GM23338 (cell line): ENCODE results near the gene GUCY1A1. TPM values are rescaled to one million over a fixed set of nuclear protein-coding genes. Genes with fewer than 3 reads are reported as not detected.

Source experiments
- ATAC-seq: fragments of 200-7000 bp; cut with Tn5 transposase; 3 replicates; pipeline ENCODE4 v1.9.1; 2020
- DNase-seq: peaks from one replicate; pipeline ENCODE4 v3.0.0-alpha.2; 2015; ENCODE audit warnings: low spot score
- H2AFZ ChIP-seq: fragments of 200-600 bp; sonication (generic); 2 replicates; pipeline ENCODE4 v1.8.0; 2016; ENCODE audit warnings: antibody characterized with exemption, mild to moderate bottlenecking, moderate library complexity
- H3F3A ChIP-seq: fragments of 200-600 bp; sonication (generic); replicated peaks from 2 replicates; pipeline ENCODE4 v1.8.0; 2017; ENCODE audit warnings: antibody characterized with exemption, mixed run types, low read depth
- H3K27ac ChIP-seq: fragments of 200-600 bp; sonication (generic); 2 replicates; pipeline ENCODE4 v1.6.1; 2016; ENCODE audit warnings: low read depth
- H3K27me3 ChIP-seq: fragments of 200-600 bp; sonication (generic); 2 replicates; pipeline ENCODE4 v1.8.0; 2016; ENCODE audit warnings: mild to moderate bottlenecking, mixed run types, moderate library complexity; ENCODE audit not compliant: insufficient read depth
- H3K36me3 ChIP-seq: fragments of 200-600 bp; sonication (generic); 2 replicates; pipeline ENCODE4 v1.8.0; 2016; ENCODE audit warnings: mild to moderate bottlenecking; ENCODE audit not compliant: insufficient read depth
- H3K4me1 ChIP-seq: fragments of 200-600 bp; sonication (generic); 2 replicates; pipeline ENCODE4 v1.8.0; 2016; ENCODE audit warnings: mild to moderate bottlenecking, moderate library complexity; ENCODE audit not compliant: insufficient read depth
- H3K4me2 ChIP-seq: fragments of 200-600 bp; sonication (generic); 2 replicates; pipeline ENCODE4 v1.7.1; 2017; ENCODE audit warnings: mixed run types
- H3K4me3 ChIP-seq: fragments of 200-600 bp; sonication (generic); 2 replicates; pipeline ENCODE4 v1.6.1; 2016; ENCODE audit warnings: mixed run types
- H3K79me2 ChIP-seq: fragments of 200-600 bp; sonication (generic); replicated peaks from 2 replicates; pipeline ENCODE4 v1.8.0; 2017; ENCODE audit warnings: mild to moderate bottlenecking; ENCODE audit not compliant: insufficient read depth
- H3K9me2 ChIP-seq: fragments of 200-600 bp; sonication (generic); 2 replicates; pipeline ENCODE4 v1.8.0; 2017; ENCODE audit not compliant: insufficient read depth
- H4K20me1 ChIP-seq: fragments of 200-600 bp; sonication (generic); replicated peaks from 2 replicates; pipeline ENCODE4 v1.8.0; 2017; ENCODE audit warnings: mild to moderate bottlenecking; ENCODE audit not compliant: insufficient read depth
- H3K27ac Mint-ChIP-seq: 2 replicates; pipeline ENCODE4 v1.8.0; 2020; ENCODE audit warnings: inconsistent platforms, mild to moderate bottlenecking, moderate library complexity, mixed read lengths
- H3K27me3 Mint-ChIP-seq: 3 replicates; pipeline ENCODE4 v1.8.0; 2022; ENCODE audit warnings: low read depth, mild to moderate bottlenecking, moderate library complexity, mixed read lengths, inconsistent platforms; ENCODE audit not compliant: insufficient read depth, poor library complexity
- H3K36me3 Mint-ChIP-seq: 3 replicates; pipeline ENCODE4 v1.8.0; 2021; ENCODE audit warnings: low read depth, mild to moderate bottlenecking, inconsistent platforms, moderate library complexity, mixed read lengths
- H3K4me1 Mint-ChIP-seq: 3 replicates; pipeline ENCODE4 v1.8.0; 2020; ENCODE audit warnings: mild to moderate bottlenecking, inconsistent platforms, mixed read lengths
- H3K4me3 Mint-ChIP-seq: 3 replicates; pipeline ENCODE4 v1.8.0; 2021; ENCODE audit warnings: moderate library complexity, mild to moderate bottlenecking, inconsistent platforms, mixed read lengths
- H3K9me3 Mint-ChIP-seq: 3 replicates; pipeline ENCODE4 v1.8.0; 2020; ENCODE audit warnings: moderate library complexity, mild to moderate bottlenecking, inconsistent platforms, mixed read lengths
- CREB1 ChIP-seq: fragments of 250-450 bp; sonication (Bioruptor Pico); IDR thresholded peaks from 2 replicates; pipeline ENCODE4 v1.5.0; 2020; ENCODE audit warnings: low read depth, mild to moderate bottlenecking, moderate library complexity
- EZH2 ChIP-seq: fragments of 200-600 bp; sonication (generic); IDR thresholded peaks from one replicate; pipeline ENCODE4 v1.8.0; 2017; ENCODE audit warnings: antibody characterized with exemption, mild to moderate bottlenecking, low read depth; ENCODE audit not compliant: unreplicated experiment
- EZH2phosphoT487 ChIP-seq: fragments of 200-600 bp; sonication (generic); IDR thresholded peaks from one replicate; pipeline ENCODE4 v1.8.1; 2018; ENCODE audit warnings: antibody characterized with exemption; ENCODE audit not compliant: unreplicated experiment
- JUNB ChIP-seq: IDR thresholded peaks from one replicate; pipeline ENCODE4 v1.6.1; 2016; ENCODE audit warnings: antibody characterized with exemption; ENCODE audit not compliant: unreplicated experiment
- NANOG ChIP-seq: IDR thresholded peaks from 2 replicates; pipeline ENCODE4 v1.6.1; 2016; ENCODE audit warnings: antibody characterized with exemption, borderline replicate concordance
- POLR2AphosphoS5 ChIP-seq: IDR thresholded peaks from 2 replicates; pipeline ENCODE4 v1.6.1; 2016; ENCODE audit warnings: antibody characterized with exemption, low read depth
- STAT1 ChIP-seq: IDR thresholded peaks from one replicate; pipeline ENCODE4 v1.6.1; 2016; ENCODE audit warnings: antibody characterized with exemption; ENCODE audit not compliant: unreplicated experiment
- polyA plus RNA-seq: library from polyadenylated mRNA; unstranded; fragments of >200 nt; fragmentation: Nextera tagmentation; extraction: Ambion mirVana; gene quantifications from 2 replicates; pipeline ENCODE4 v1.2.1, GENCODE V29; 2016
- total RNA-seq: library from RNA; depleted of rRNA; stranded (reverse); fragments of >200 nt; shearing (Covaris generic); gene quantifications from 2 replicates; pipeline ENCODE4 v1.2.3, GENCODE V29; 2014
- TF ChIP-seq, protein P1 (sequence below), 2 experiments: fragments of 200-600 bp in 1 of 2; sonication (generic) in 1 of 2; conservative IDR thresholded peaks; 2 replicates each; pipeline versions ENCODE4 v1.5.1 to v1.6.1; 2016 to 2017; ENCODE audit warnings: antibody characterized with exemption in 2 of 2, low read depth in 2 of 2, mild to moderate bottlenecking in 2 of 2, moderate library complexity in 1 of 2
- TF ChIP-seq, protein P2 (sequence below): IDR thresholded peaks from one replicate; pipeline ENCODE4 v1.6.1; 2018; ENCODE audit warnings: antibody characterized with exemption; ENCODE audit not compliant: unreplicated experiment
- TF ChIP-seq, protein P3 (sequence below): IDR thresholded peaks from 2 replicates; pipeline ENCODE4 v1.6.1; 2016; ENCODE audit warnings: antibody characterized with exemption

The GUCY1A1 gene
- total and polyA plus RNA-seq, 2 experiments from 2014 or later: not detected

DNA sequence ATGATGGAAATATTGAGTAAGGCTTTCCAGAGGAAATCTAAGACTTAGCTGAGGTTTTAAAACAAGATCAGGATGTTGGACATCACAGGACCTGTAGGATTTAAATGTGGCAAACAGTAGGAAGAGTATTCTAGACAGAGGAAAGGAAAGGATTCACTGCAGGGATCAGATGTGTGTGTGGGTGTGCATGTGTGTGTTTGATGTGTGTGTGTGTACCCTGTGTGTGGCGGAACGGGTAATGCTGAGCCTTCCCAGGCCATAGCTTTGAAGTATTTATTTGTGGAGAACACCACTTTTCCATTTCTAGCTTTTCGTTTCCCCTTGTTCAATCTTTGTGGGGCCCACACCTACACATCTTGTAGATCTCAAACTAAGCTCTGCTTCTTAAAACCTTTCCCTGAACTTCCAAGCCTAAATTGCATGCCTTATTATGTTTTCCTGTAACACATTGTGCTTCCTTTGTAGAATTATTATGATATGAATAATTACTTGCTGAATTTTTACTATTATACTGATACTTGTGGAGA is 6.9 kb downstream of the GUCY1A1 start:
- DNase-seq (no peak), ATAC-seq (no peak)
- Histone ChIP-seq H3F3A (no peaks in the 10 kb centered on the region), H3K27ac (no peak overlapping the region), H4K20me1 (no peaks in the 10 kb centered on the region; the same call in 1 of the 2 replicates), H3K27me3 (peaks cover 42% of the 10 kb centered on the region), H3K4me3 (no peak overlapping the region), H3K36me3 (no peaks in the 10 kb centered on the region), H3K79me2 (no peaks in the 10 kb centered on the region), H3K4me1 (no peaks in the 10 kb centered on the region), H3K9me2 (no peaks in the 10 kb centered on the region), H3K4me2 (no peak overlapping the region), H2AFZ (no peak overlapping the region)
- peaks cover 16% of the 10 kb centered on the region for H3K27me3 Mint-ChIP-seq
- peaks cover 8% of the 10 kb centered on the region for H3K4me1 Mint-ChIP-seq
- TF ChIP-seq, protein P1, sequence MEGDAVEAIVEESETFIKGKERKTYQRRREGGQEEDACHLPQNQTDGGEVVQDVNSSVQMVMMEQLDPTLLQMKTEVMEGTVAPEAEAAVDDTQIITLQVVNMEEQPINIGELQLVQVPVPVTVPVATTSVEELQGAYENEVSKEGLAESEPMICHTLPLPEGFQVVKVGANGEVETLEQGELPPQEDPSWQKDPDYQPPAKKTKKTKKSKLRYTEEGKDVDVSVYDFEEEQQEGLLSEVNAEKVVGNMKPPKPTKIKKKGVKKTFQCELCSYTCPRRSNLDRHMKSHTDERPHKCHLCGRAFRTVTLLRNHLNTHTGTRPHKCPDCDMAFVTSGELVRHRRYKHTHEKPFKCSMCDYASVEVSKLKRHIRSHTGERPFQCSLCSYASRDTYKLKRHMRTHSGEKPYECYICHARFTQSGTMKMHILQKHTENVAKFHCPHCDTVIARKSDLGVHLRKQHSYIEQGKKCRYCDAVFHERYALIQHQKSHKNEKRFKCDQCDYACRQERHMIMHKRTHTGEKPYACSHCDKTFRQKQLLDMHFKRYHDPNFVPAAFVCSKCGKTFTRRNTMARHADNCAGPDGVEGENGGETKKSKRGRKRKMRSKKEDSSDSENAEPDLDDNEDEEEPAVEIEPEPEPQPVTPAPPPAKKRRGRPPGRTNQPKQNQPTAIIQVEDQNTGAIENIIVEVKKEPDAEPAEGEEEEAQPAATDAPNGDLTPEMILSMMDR (conservative IDR thresholded peaks at IDR 0.05; ENCODE audit: low read depth in 2 of 2): no peak
- TF ChIP-seq, protein P2, sequence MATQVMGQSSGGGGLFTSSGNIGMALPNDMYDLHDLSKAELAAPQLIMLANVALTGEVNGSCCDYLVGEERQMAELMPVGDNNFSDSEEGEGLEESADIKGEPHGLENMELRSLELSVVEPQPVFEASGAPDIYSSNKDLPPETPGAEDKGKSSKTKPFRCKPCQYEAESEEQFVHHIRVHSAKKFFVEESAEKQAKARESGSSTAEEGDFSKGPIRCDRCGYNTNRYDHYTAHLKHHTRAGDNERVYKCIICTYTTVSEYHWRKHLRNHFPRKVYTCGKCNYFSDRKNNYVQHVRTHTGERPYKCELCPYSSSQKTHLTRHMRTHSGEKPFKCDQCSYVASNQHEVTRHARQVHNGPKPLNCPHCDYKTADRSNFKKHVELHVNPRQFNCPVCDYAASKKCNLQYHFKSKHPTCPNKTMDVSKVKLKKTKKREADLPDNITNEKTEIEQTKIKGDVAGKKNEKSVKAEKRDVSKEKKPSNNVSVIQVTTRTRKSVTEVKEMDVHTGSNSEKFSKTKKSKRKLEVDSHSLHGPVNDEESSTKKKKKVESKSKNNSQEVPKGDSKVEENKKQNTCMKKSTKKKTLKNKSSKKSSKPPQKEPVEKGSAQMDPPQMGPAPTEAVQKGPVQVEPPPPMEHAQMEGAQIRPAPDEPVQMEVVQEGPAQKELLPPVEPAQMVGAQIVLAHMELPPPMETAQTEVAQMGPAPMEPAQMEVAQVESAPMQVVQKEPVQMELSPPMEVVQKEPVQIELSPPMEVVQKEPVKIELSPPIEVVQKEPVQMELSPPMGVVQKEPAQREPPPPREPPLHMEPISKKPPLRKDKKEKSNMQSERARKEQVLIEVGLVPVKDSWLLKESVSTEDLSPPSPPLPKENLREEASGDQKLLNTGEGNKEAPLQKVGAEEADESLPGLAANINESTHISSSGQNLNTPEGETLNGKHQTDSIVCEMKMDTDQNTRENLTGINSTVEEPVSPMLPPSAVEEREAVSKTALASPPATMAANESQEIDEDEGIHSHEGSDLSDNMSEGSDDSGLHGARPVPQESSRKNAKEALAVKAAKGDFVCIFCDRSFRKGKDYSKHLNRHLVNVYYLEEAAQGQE: no peak
- TF ChIP-seq EZH2phosphoT487: no peak
- no peak for TF ChIP-seq CREB1 (CRISPR knock-in tag)
- TF ChIP-seq EZH2: no peak
- TF ChIP-seq JUNB: no peak
- TF ChIP-seq STAT1: no peak
- TF ChIP-seq, protein P3, sequence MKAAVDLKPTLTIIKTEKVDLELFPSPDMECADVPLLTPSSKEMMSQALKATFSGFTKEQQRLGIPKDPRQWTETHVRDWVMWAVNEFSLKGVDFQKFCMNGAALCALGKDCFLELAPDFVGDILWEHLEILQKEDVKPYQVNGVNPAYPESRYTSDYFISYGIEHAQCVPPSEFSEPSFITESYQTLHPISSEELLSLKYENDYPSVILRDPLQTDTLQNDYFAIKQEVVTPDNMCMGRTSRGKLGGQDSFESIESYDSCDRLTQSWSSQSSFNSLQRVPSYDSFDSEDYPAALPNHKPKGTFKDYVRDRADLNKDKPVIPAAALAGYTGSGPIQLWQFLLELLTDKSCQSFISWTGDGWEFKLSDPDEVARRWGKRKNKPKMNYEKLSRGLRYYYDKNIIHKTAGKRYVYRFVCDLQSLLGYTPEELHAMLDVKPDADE: no peak
- no peak for TF ChIP-seq POLR2AphosphoS5
- H3K9me3 Mint-ChIP-seq: no peaks in the 10 kb centered on the region
- H3K27ac Mint-ChIP-seq: no peak overlapping the region
- H3K36me3 Mint-ChIP-seq: no peaks in the 10 kb centered on the region
- H3K4me3 Mint-ChIP-seq: no peak overlapping the region

DNA sequence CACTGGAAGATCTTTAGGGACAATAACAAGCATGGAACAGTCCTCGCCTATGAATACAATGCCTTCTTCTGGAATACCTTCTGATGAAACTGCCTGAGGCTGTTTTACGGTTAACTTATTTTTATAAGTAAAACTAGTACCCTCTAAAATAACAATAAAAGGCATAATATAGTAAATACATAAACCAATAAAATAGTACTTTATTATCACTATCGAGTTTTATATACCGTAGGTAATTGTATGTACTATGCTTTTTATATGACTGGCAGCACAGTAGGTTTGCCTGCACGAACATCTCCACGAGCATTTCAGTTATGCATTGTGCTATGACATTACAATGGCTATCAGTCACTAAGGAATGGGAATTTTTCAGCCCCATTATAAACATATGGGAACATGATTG is 8.0 kb downstream of the GUCY1A1 start:
- Mint-ChIP-seq H3K9me3 (no peaks in the 10 kb centered on the region), H3K27ac (no peak overlapping the region), H3K36me3 (no peaks in the 10 kb centered on the region), H3K4me3 (no peak overlapping the region), H3K4me1 (peaks cover 8% of the 10 kb centered on the region), H3K27me3 (peaks cover 12% of the 10 kb centered on the region)
- Histone ChIP-seq H3K27me3 (peaks cover 30% of the 10 kb centered on the region), H4K20me1 (no peaks in the 10 kb centered on the region; the same call in 1 of the 2 replicates), H3K79me2 (no peaks in the 10 kb centered on the region), H3K9me2 (no peaks in the 10 kb centered on the region), H2AFZ (no peak overlapping the region), H3K36me3 (no peaks in the 10 kb centered on the region), H3K4me2 (no peak overlapping the region), H3K4me1 (no peaks in the 10 kb centered on the region), H3K4me3 (no peak overlapping the region), H3F3A (no peaks in the 10 kb centered on the region), H3K27ac (no peak overlapping the region)
- ATAC-seq: no peak
- no peak for DNase-seq
- TF ChIP-seq JUNB: no peak
- TF ChIP-seq EZH2phosphoT487: no peak
- TF ChIP-seq, protein P1 (conservative IDR thresholded peaks at IDR 0.05; ENCODE audit: low read depth in 2 of 2): no peak
- TF ChIP-seq CREB1 (CRISPR knock-in tag): no peak
- TF ChIP-seq EZH2: no peak
- TF ChIP-seq POLR2AphosphoS5: no peak
- no peak for TF ChIP-seq NANOG
- TF ChIP-seq, protein P3: no peak
